ENCODE results near the gene GSTM1. TPM values are rescaled to one million over a fixed set of nuclear protein-coding genes. Genes with fewer than 3 reads are reported as not detected.

Gene GSTM1
- total and polyA plus RNA-seq, 4 donors: 0.10 to 36.9 TPM; not detected in 2

DNA sequence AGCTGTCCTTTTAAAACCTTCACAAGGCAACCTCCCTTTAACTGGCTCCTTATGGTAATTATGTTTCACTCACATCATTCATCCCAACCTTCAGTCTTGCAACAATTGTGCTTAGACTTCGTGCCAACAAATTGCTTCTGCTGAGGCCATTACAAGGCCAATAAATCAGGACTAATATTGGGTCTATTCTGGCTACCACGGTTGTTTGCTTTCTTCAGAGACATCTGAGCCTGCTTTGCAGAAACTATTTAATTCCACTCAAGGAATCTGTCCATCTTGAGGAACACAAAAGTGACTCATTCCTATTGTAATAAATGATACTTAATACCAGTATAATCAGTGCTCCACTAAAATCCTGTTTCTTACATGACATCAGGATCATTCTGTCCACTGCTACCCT, 34.3 kb upstream of the GSTM1 start:
- Histone ChIP-seq H3K9me3 (ENCODE audit: control insufficient read depth in 4 of 4, insufficient read depth in 3 of 4, low read length in 3 of 4) (no peaks in the 10 kb centered on the region), H3K4me1 (ENCODE audit: control insufficient read depth in 5 of 5, insufficient read depth in 5 of 5, low read length in 5 of 5) (peaks cover 0 to 8% (median 0%) of the 10 kb centered on the region in 5 donors), H3K9ac (ENCODE audit: insufficient read depth in 1 of 2, low read length in 2 of 2) (no peak overlapping the region), H3K4me3 (no peak overlapping the region), H3K27ac (ENCODE audit: low read depth in 1 of 2, low read length in 1 of 2) (no peak overlapping the region), H3K27me3 (ENCODE audit: control insufficient read depth in 3 of 3, insufficient read depth in 3 of 3, low read length in 2 of 3) (no peaks in the 10 kb centered on the region), H3K36me3 (ENCODE audit: control insufficient read depth in 4 of 4, insufficient read depth in 4 of 4, low read length in 4 of 4) (peaks cover 0 to 2% (median 0%) of the 10 kb centered on the region in 4 donors)
- no peak for DNase-seq
- 74 to 88% methylated on average over 2 of the region's 2 CpGs for WGBS, 2 donors
- TF ChIP-seq CTCF (IDR thresholded peaks at IDR 0.05; ENCODE audit: control extremely low read depth, extremely low read depth): no peak
- ATAC-seq (ENCODE audit: insufficient read depth, low FRiP score): no peak

- Histone ChIP-seq H3K9ac (ENCODE audit: insufficient read depth in 1 of 2, low read length in 2 of 2) (no peak overlapping the region), H3K36me3 (ENCODE audit: control insufficient read depth in 4 of 4, insufficient read depth in 4 of 4, low read length in 4 of 4) (peaks cover 0 to 6% (median 0%) of the 10 kb centered on the region in 4 donors)
Observed at GRCh38 chr1:109654519-109654918, 33.1 kb upstream of the GSTM1 start.

DNA sequence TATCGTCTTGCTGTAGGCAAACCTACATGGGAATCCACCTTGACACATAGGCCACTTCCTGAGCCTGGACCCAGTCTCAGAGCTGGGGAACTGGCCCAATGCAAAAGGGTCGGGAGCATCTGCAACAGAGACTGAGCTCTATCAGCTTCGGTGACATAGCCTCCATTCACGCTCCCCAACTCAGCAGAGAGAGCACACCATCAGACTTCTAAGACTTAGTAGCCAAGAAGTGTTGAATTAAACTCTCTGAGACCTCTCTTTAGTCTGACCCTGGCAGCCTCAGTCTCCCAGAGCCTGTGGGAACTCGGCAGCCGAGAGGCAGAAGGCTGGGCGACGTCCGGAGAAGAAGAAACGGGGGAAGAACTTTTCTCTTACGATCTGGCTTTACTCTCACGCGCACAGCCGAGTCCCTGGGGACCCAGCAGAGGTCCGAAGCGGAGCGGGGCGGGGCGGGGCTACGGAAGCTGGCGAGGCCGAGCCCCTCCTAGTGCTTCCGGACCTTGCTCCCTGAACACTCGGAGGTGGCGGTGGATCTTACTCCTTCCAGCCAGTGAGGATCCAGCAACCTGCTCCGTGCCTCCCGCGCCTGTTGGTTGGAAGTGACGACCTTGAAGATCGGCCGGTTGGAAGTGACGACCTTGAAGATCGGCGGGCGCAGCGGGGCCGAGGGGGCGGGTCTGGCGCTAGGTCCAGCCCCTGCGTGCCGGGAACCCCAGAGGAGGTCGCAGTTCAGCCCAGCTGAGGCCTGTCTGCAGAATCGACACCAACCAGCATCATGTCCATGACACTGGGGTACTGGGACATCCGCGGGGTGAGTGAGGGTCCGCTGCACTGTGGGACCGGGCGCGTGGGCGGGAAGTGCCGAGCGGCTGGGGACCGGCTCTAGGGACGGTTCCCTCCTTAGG, 31.8 kb upstream of the GSTM1 start, which contains the start of gene GSTM4:
Gene GSTM4 (plus strand): TSS at position 485 of the 905 bp plus-strand sequence. CDS start 291 bp downstream, at position 776.
- H3K9me3 ChIP-seq (ENCODE audit: control insufficient read depth in 4 of 4, insufficient read depth in 3 of 4, low read length in 3 of 4): no peaks in the 10 kb centered on the region
- 0 to 2% methylated on average over 54 of the region's 54 CpGs for WGBS, 2 donors
- H3K27ac ChIP-seq (ENCODE audit: low read depth in 1 of 2, low read length in 1 of 2): peak within 1 kb of the TSS; percentile 75 to 83
- peaks cover 0 to 10% (median 1%) of the 10 kb centered on the region in 4 donors for H3K36me3 ChIP-seq (ENCODE audit: control insufficient read depth in 4 of 4, insufficient read depth in 4 of 4, low read length in 4 of 4)
- H3K27me3 ChIP-seq (ENCODE audit: control insufficient read depth in 3 of 3, insufficient read depth in 3 of 3, low read length in 2 of 3): no peaks in the 10 kb centered on the region
- ATAC-seq (ENCODE audit: insufficient read depth, low FRiP score) (peak; percentile 92), DNase-seq (peak; percentile 87 to 88 (median 88))
- TF ChIP-seq CTCF (IDR thresholded peaks at IDR 0.05; ENCODE audit: control extremely low read depth, extremely low read depth): no peak
- peaks cover 0 to 8% (median 5%) of the 10 kb centered on the region in 5 donors for H3K4me1 ChIP-seq (ENCODE audit: control insufficient read depth in 5 of 5, insufficient read depth in 5 of 5, low read length in 5 of 5)
- peak within 1 kb of the TSS; percentile 37 to 81 for H3K9ac ChIP-seq (ENCODE audit: insufficient read depth in 1 of 2, low read length in 2 of 2)
- peak within 1 kb of the TSS; percentile 62 for H3K4me3 ChIP-seq

More at GRCh38 chr1:109654519-109654918, 33.1 kb upstream of the GSTM1 start:
- ATAC-seq (ENCODE audit: insufficient read depth, low FRiP score) (no peak), DNase-seq (no peak)
- TF ChIP-seq CTCF (IDR thresholded peaks at IDR 0.05; ENCODE audit: control extremely low read depth, extremely low read depth): no peak
- Histone ChIP-seq H3K27ac (ENCODE audit: low read depth in 1 of 2, low read length in 1 of 2) (no peak overlapping the region), H3K27me3 (ENCODE audit: control insufficient read depth in 3 of 3, insufficient read depth in 3 of 3, low read length in 2 of 3) (no peaks in the 10 kb centered on the region), H3K4me3 (no peak overlapping the region), H3K9me3 (ENCODE audit: control insufficient read depth in 4 of 4, insufficient read depth in 3 of 4, low read length in 3 of 4) (no peaks in the 10 kb centered on the region), H3K4me1 (ENCODE audit: control insufficient read depth in 5 of 5, insufficient read depth in 5 of 5, low read length in 5 of 5) (peaks cover 0 to 8% (median 3%) of the 10 kb centered on the region in 5 donors)
- WGBS, 2 donors: 92 to 96% methylated on average over 12 of the region's 12 CpGs

Data from lung (tissue), 12 donors.